HCT116 (cell line): ENCODE measurements around the gene CBFA2T2. TPM values are rescaled to one million over a fixed set of nuclear protein-coding genes. Genes with fewer than 3 reads are reported as not detected.

Experiments used
- ATAC-seq: fragments of 200-7000 bp; cut with Tn5 transposase; 2 replicates; pipeline ENCODE4 v1.9.1; 2020; ENCODE audit warnings: mild to moderate bottlenecking, moderate library complexity
- BruUV-seq: library from RNA; stranded (reverse); fragments of 400-500 nt; replicated peaks from 2 replicates; lab custom pipeline; 2021; lab: Mats Ljungman, UMichigan
- CTCF ChIA-PET: fragments of 300-600 bp; sonication (Branson Sonifier 250); formaldehyde crosslinking; loops from one replicate; lab custom pipeline; 2021; ENCODE audit warnings: antibody characterized with exemption; lab: Charles Lee
- POLR2A ChIA-PET: fragments of 300-600, 350-600 bp; sonication (Branson Sonifier 250); formaldehyde crosslinking; loops from one replicate; lab custom pipeline; 2021; ENCODE audit warnings: antibody characterized with exemption; lab: Charles Lee
- RAD21 ChIA-PET, 2 experiments: fragments of 300-600 bp; sonication (Branson Sonifier 250); formaldehyde crosslinking; loops; one replicate each; lab custom pipeline; 2023; ENCODE audit warnings: low total read pairs in 2 of 2; ENCODE audit not compliant: uncharacterized antibody in 2 of 2, unreplicated experiment in 2 of 2, low non-redundant PET in 1 of 2; lab: Charles Lee
- DNase-seq: peaks from one replicate; pipeline ENCODE4 v3.0.0-alpha.2; 2010; ENCODE audit warnings: low read depth, low spot score
- H2AFZ ChIP-seq: fragments of 200-600 bp; shearing (Covaris generic), sonication (generic); 2 replicates; pipeline ENCODE4 v1.6.1; 2017; ENCODE audit warnings: low read depth, mixed run types, mixed read lengths, antibody characterized with exemption, low read length; ENCODE audit not compliant: poor library complexity, severe bottlenecking
- H3K27ac ChIP-seq: 2 replicates; pipeline ENCODE4 v1.5.1; 2012; ENCODE audit warnings: low read depth, low read length
- H3K27me3 ChIP-seq: fragments of 200-600 bp; sonication (generic); 2 replicates; pipeline ENCODE4 v1.6.1; 2016; ENCODE audit warnings: mixed run types, low read length, mixed read lengths; ENCODE audit not compliant: insufficient read depth
- H3K36me3 ChIP-seq, 2 experiments: fragments of 200-500 bp in 1 of 2; fragments of 200-600 bp in 1 of 2; sonication (Bioruptor generic) in 1 of 2; sonication (generic) in 1 of 2; 2 replicates each; pipeline versions ENCODE4 v1.5.1 to v1.6.1; 2014 to 2016; ENCODE audit warnings: low read length in 2 of 2, inconsistent platforms in 1 of 2, mixed read lengths in 1 of 2, mixed run types in 1 of 2; ENCODE audit not compliant: insufficient read depth in 2 of 2, control insufficient read depth in 1 of 2
- H3K4me1 ChIP-seq, 2 experiments: fragments of 200-600 bp in 1 of 2; sonication (generic) in 1 of 2; 2 replicates each; pipeline versions ENCODE4 v1.5.1 to v1.6.1; 2012 to 2017; ENCODE audit warnings: low read length in 2 of 2, inconsistent platforms in 1 of 2, mild to moderate bottlenecking in 1 of 2, mixed read lengths in 1 of 2, mixed run types in 1 of 2, moderate library complexity in 1 of 2; ENCODE audit not compliant: insufficient read depth in 2 of 2, control insufficient read depth in 1 of 2
- H3K4me2 ChIP-seq: fragments of 200-600 bp; sonication (generic); 2 replicates; pipeline ENCODE4 v1.6.1; 2017; ENCODE audit warnings: mixed run types, low read length, mixed read lengths
- H3K4me3 ChIP-seq, 2 experiments: fragments of 200-600 bp in 1 of 2; sonication (generic) in 1 of 2; replicated peaks in 1 of 2; 2 replicates each; pipeline ENCODE4 v1.5.1; 2011 to 2016; ENCODE audit warnings: low read length in 2 of 2, control low read depth in 1 of 2, low read depth in 1 of 2, mild to moderate bottlenecking in 1 of 2, mixed read lengths in 1 of 2, mixed run types in 1 of 2
- H3K79me2 ChIP-seq: fragments of 200-600 bp; sonication (generic); 2 replicates; pipeline ENCODE4 v1.6.1; 2017; ENCODE audit warnings: mild to moderate bottlenecking, mixed run types, low read length, moderate library complexity, mixed read lengths; ENCODE audit not compliant: insufficient read depth
- H3K9ac ChIP-seq: fragments of 200-600 bp; sonication (generic); 2 replicates; pipeline ENCODE4 v1.6.1; 2016; ENCODE audit warnings: low read length, mixed read lengths
- H3K9me2 ChIP-seq: fragments of 200-600 bp; sonication (generic), shearing (Covaris generic); 2 replicates; pipeline ENCODE4 v1.6.1; 2017; ENCODE audit warnings: mixed run types, mild to moderate bottlenecking, moderate library complexity; ENCODE audit not compliant: insufficient read depth
- H3K9me3 ChIP-seq, 2 experiments: fragments of 200-500 bp in 1 of 2; fragments of 200-600 bp in 1 of 2; sonication (Bioruptor generic) in 1 of 2; sonication (generic) in 1 of 2; 2 replicates each; pipeline ENCODE4 v1.6.1; 2014 to 2017; ENCODE audit warnings: low read length in 2 of 2, mixed read lengths in 2 of 2, inconsistent platforms in 1 of 2, low read depth in 1 of 2, mild to moderate bottlenecking in 1 of 2, mixed run types in 1 of 2, moderate library complexity in 1 of 2; ENCODE audit not compliant: control insufficient read depth in 1 of 2, insufficient read depth in 1 of 2
- H4K20me1 ChIP-seq: fragments of 200-600 bp; sonication (generic), shearing (Covaris generic); 2 replicates; pipeline ENCODE4 v1.6.1; 2017; ENCODE audit warnings: mixed run types, mild to moderate bottlenecking, moderate library complexity; ENCODE audit not compliant: insufficient read depth
- EGR1 ChIP-seq: IDR thresholded peaks from 2 replicates; pipeline ENCODE4 v1.6.1; 2012; ENCODE audit warnings: low read depth
- EZH2 ChIP-seq: fragments of 200-600 bp; sonication (generic); IDR thresholded peaks from 2 replicates; pipeline ENCODE4 v1.6.1; 2017; ENCODE audit warnings: antibody characterized with exemption, mixed run types
- EZH2phosphoT487 ChIP-seq: fragments of 200-600 bp; IDR thresholded peaks from 2 replicates; pipeline ENCODE4 v1.6.1; 2018; ENCODE audit warnings: antibody characterized with exemption, borderline replicate concordance
- FOSL1 ChIP-seq: IDR thresholded peaks from 2 replicates; pipeline ENCODE4 v1.6.1; 2012; ENCODE audit warnings: low read depth
- JUND ChIP-seq: IDR thresholded peaks from 2 replicates; pipeline ENCODE4 v1.6.1; 2012
- POLR2A ChIP-seq: IDR thresholded peaks from 2 replicates; pipeline ENCODE4 v1.7.0; 2011; ENCODE audit warnings: borderline replicate concordance; ENCODE audit not compliant: insufficient read depth, insufficient read length; ENCODE audit errors: extremely low read depth
- RAD21 ChIP-seq: IDR thresholded peaks from 2 replicates; pipeline ENCODE4 v1.6.1; 2012; ENCODE audit warnings: low read depth, mild to moderate bottlenecking
- SP1 ChIP-seq: IDR thresholded peaks from 2 replicates; pipeline ENCODE4 v1.6.1; 2012; ENCODE audit warnings: low read depth
- SRF ChIP-seq: IDR thresholded peaks from 2 replicates; pipeline ENCODE4 v1.6.1; 2012; ENCODE audit warnings: low read depth
- YY1 ChIP-seq: IDR thresholded peaks from 2 replicates; pipeline ENCODE4 v1.6.1; 2011; ENCODE audit warnings: low read length, low read depth, moderate library complexity, mild to moderate bottlenecking; ENCODE audit not compliant: insufficient replicate concordance; ENCODE audit errors: extremely low read depth
- ZFX ChIP-seq: fragments of 450-650 bp; IDR thresholded peaks from 2 replicates; pipeline ENCODE4 v1.6.1; 2017
- intact Hi-C: fragments of 100-400 bp; cut with micrococcal nuclease; formaldehyde crosslinking; loops from 2 replicates; pipeline ENCODE4 v1.10.0; 2022
- total RNA-seq: library from RNA; stranded (reverse); gene quantifications from one replicate; pipeline ENCODE4 v1.2.1, GENCODE V29; 2021; ENCODE audit not compliant: unreplicated experiment
- TF ChIP-seq, protein P1 (sequence below): IDR thresholded peaks from 2 replicates; pipeline ENCODE4 v1.6.1; 2012; ENCODE audit warnings: low read depth
- TF ChIP-seq, protein P2 (sequence below): IDR thresholded peaks from 2 replicates; pipeline ENCODE4 v1.6.1; 2012
- TF ChIP-seq, protein P3 (sequence below): IDR thresholded peaks from 2 replicates; pipeline ENCODE4 v1.6.1; 2012
- TF ChIP-seq, protein P4 (sequence below): IDR thresholded peaks from 2 replicates; pipeline ENCODE4 v1.6.1; 2011; ENCODE audit warnings: mild to moderate bottlenecking, low read length, moderate library complexity; ENCODE audit not compliant: insufficient replicate concordance; ENCODE audit errors: extremely low read depth

Gene CBFA2T2
- total RNA-seq, 1 experiment from 2014 or later, result 8.0 TPM

DNA sequence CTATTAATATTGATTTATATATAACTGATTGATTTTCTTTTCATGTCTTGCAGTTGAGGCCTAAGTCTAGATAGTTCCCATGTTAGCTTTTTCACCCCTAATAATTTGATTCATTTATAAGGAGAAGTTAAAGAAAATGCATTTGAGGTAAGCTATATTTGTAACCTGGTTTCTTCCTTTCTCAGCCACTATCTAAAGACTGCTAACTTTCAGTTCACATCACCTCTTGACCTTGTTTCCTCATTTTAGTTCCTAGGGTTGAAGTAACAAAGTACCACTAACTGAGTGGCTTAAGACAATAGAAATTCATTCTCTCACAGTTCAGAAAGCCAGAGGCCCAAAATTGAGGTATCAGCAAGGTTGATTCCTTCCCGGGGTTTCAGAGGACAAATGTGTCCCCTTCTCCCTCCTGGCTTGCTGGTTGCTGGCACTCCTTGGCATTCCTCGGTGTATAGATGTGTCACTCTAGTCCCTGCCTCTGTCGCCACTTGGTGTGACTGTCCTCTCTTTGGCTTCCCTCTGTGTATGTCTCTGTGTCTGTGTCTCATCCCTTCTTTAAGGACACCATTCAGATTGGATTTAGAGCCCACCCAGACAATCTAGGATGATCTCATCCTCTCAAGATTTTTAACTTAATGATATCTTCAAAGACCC, 116.3 kb downstream of the CBFA2T2 start:
- RAD21 ChIA-PET, result no interaction called here
- intact Hi-C loops, result no loop called here
- DNase-seq, result no peak
- Histone ChIP-seq H3K36me3 (no peaks in the 10 kb centered on the region; a peak in 2 of 4 replicates), H3K4me2 (no peak overlapping the region), H3K9me3 (no peaks in the 10 kb centered on the region), H3K4me3 (no peak overlapping the region), H3K27me3 (no peaks in the 10 kb centered on the region), H3K9me2 (no peaks in the 10 kb centered on the region), H3K27ac (no peak overlapping the region), H3K79me2 (no peaks in the 10 kb centered on the region), H4K20me1 (no peaks in the 10 kb centered on the region), H3K9ac (no peak overlapping the region), H3K4me1 (no peaks in the 10 kb centered on the region), H2AFZ (no peak overlapping the region)
- CTCF ChIA-PET, result no interaction called here
- BruUV-seq, result no TSS peak
- ATAC-seq, result no peak
- POLR2A ChIA-PET, result no interaction called here
- TF ChIP-seq SP1 (no peak), EZH2 (no peak), ZFX (no peak), RAD21 (no peak), EZH2phosphoT487 (no peak), SRF (no peak), POLR2A (no peak), JUND (no peak), FOSL1 (no peak), EGR1 (no peak), YY1 (no peak)
- TF ChIP-seq, protein P1, sequence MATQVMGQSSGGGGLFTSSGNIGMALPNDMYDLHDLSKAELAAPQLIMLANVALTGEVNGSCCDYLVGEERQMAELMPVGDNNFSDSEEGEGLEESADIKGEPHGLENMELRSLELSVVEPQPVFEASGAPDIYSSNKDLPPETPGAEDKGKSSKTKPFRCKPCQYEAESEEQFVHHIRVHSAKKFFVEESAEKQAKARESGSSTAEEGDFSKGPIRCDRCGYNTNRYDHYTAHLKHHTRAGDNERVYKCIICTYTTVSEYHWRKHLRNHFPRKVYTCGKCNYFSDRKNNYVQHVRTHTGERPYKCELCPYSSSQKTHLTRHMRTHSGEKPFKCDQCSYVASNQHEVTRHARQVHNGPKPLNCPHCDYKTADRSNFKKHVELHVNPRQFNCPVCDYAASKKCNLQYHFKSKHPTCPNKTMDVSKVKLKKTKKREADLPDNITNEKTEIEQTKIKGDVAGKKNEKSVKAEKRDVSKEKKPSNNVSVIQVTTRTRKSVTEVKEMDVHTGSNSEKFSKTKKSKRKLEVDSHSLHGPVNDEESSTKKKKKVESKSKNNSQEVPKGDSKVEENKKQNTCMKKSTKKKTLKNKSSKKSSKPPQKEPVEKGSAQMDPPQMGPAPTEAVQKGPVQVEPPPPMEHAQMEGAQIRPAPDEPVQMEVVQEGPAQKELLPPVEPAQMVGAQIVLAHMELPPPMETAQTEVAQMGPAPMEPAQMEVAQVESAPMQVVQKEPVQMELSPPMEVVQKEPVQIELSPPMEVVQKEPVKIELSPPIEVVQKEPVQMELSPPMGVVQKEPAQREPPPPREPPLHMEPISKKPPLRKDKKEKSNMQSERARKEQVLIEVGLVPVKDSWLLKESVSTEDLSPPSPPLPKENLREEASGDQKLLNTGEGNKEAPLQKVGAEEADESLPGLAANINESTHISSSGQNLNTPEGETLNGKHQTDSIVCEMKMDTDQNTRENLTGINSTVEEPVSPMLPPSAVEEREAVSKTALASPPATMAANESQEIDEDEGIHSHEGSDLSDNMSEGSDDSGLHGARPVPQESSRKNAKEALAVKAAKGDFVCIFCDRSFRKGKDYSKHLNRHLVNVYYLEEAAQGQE, result no peak
- TF ChIP-seq, protein P2, sequence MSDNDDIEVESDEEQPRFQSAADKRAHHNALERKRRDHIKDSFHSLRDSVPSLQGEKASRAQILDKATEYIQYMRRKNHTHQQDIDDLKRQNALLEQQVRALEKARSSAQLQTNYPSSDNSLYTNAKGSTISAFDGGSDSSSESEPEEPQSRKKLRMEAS, result no peak
- TF ChIP-seq, protein P3, sequence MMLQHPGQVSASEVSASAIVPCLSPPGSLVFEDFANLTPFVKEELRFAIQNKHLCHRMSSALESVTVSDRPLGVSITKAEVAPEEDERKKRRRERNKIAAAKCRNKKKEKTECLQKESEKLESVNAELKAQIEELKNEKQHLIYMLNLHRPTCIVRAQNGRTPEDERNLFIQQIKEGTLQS, result no peak
- TF ChIP-seq, protein P4, sequence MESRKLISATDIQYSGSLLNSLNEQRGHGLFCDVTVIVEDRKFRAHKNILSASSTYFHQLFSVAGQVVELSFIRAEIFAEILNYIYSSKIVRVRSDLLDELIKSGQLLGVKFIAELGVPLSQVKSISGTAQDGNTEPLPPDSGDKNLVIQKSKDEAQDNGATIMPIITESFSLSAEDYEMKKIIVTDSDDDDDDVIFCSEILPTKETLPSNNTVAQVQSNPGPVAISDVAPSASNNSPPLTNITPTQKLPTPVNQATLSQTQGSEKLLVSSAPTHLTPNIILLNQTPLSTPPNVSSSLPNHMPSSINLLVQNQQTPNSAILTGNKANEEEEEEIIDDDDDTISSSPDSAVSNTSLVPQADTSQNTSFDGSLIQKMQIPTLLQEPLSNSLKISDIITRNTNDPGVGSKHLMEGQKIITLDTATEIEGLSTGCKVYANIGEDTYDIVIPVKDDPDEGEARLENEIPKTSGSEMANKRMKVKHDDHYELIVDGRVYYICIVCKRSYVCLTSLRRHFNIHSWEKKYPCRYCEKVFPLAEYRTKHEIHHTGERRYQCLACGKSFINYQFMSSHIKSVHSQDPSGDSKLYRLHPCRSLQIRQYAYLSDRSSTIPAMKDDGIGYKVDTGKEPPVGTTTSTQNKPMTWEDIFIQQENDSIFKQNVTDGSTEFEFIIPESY, result no peak
